HepG2 (cell line): ENCODE measurements around the gene NKAIN4. TPM values are rescaled to one million over a fixed set of nuclear protein-coding genes. Genes with fewer than 3 reads are reported as not detected.

Experiments
- GATAD2A ChIP-seq: IDR thresholded peaks from 2 replicates; pipeline ENCODE4 v1.6.1; 2016
- GMEB1 ChIP-seq: sonication (generic); formaldehyde crosslinking; IDR thresholded peaks from 2 replicates; pipeline ENCODE4 v1.5.1; 2020; ENCODE audit warnings: missing genetic modification reagents, mild to moderate bottlenecking, borderline replicate concordance
- HNF4A ChIP-seq: sonication (generic); formaldehyde crosslinking; IDR thresholded peaks from 2 replicates; pipeline ENCODE4 v1.4.0; 2020; ENCODE audit warnings: missing genetic modification reagents
- HNF4G ChIP-seq, 2 experiments: sonication (generic) in 1 of 2; formaldehyde crosslinking in 1 of 2; IDR thresholded peaks; 2 replicates each; pipeline versions ENCODE4 v1.4.0 to v1.6.1; 2011 to 2020; ENCODE audit warnings: borderline replicate concordance in 2 of 2, low read depth in 2 of 2, mild to moderate bottlenecking in 2 of 2, low read length in 1 of 2, missing genetic modification reagents in 1 of 2, moderate library complexity in 1 of 2
- HNRNPL ChIP-seq: fragments of 200-400 bp; formaldehyde crosslinking; IDR thresholded peaks from 2 replicates; pipeline ENCODE4 v1.6.1; 2017; ENCODE audit warnings: mild to moderate bottlenecking, low read depth, low read length
- ISX ChIP-seq: sonication (generic); formaldehyde crosslinking; conservative IDR thresholded peaks from 2 replicates; pipeline ENCODE4 v1.5.0; 2020; ENCODE audit warnings: missing genetic modification reagents
- KLF16 ChIP-seq, 2 experiments: sonication (generic) in 1 of 2; formaldehyde crosslinking in 1 of 2; IDR thresholded peaks; 2 replicates each; pipeline versions ENCODE4 v1.6.1 to v1.8.0; 2016 to 2023; ENCODE audit warnings: missing genetic modification reagents in 2 of 2, missing compliant biosample characterization in 1 of 2
- PCBP2 ChIP-seq: fragments of 200-400 bp; formaldehyde crosslinking; optimal IDR thresholded peaks from 2 replicates; pipeline ENCODE3; 2018; ENCODE audit warnings: low read length, low read depth; ENCODE audit not compliant: poor library complexity, severe bottlenecking
- PITX1 ChIP-seq: sonication (generic); formaldehyde crosslinking; IDR thresholded peaks from 2 replicates; pipeline ENCODE4 v1.5.1; 2020; ENCODE audit warnings: mild to moderate bottlenecking, missing genetic modification reagents
- PTBP1 ChIP-seq: fragments of 200-400 bp; formaldehyde crosslinking; IDR thresholded peaks from 2 replicates; pipeline ENCODE4 v1.6.1; 2018; ENCODE audit warnings: low read length, low read depth; ENCODE audit not compliant: poor library complexity, severe bottlenecking
- SAP130 ChIP-seq: IDR thresholded peaks from 2 replicates; pipeline ENCODE4 v1.6.1; 2016; ENCODE audit warnings: low read depth
- SRY ChIP-seq: sonication (generic); formaldehyde crosslinking; IDR thresholded peaks from 2 replicates; pipeline ENCODE4 v1.8.0; 2022; ENCODE audit warnings: mild to moderate bottlenecking, missing genetic modification reagents
- TAF15 ChIP-seq: fragments of 200-400 bp; formaldehyde crosslinking; IDR thresholded peaks from one replicate; pipeline ENCODE4 v1.6.1; 2018; ENCODE audit warnings: mild to moderate bottlenecking, low read depth, low read length; ENCODE audit not compliant: poor library complexity, severe bottlenecking
- TARDBP ChIP-seq: sonication (generic); formaldehyde crosslinking; IDR thresholded peaks from 2 replicates; pipeline ENCODE4 v1.8.0; 2022; ENCODE audit warnings: mild to moderate bottlenecking, missing genetic modification reagents
- THAP8 ChIP-seq: sonication (generic); formaldehyde crosslinking; IDR thresholded peaks from 2 replicates; pipeline ENCODE4 v1.5.1; 2020; ENCODE audit warnings: missing genetic modification reagents, mild to moderate bottlenecking, borderline replicate concordance
- UBTF ChIP-seq: sonication (generic); formaldehyde crosslinking; IDR thresholded peaks from 2 replicates; pipeline ENCODE4 v1.4.0; 2020; ENCODE audit warnings: mild to moderate bottlenecking, missing genetic modification reagents
- YEATS4 ChIP-seq: sonication (generic); formaldehyde crosslinking; IDR thresholded peaks from 2 replicates; pipeline ENCODE4 v1.4.0; 2020; ENCODE audit warnings: missing genetic modification reagents, borderline replicate concordance
- YY1 ChIP-seq: IDR thresholded peaks from 2 replicates; pipeline ENCODE4 v1.6.1; 2011; ENCODE audit warnings: low read length, low read depth, moderate library complexity, mild to moderate bottlenecking; ENCODE audit not compliant: insufficient read depth, insufficient replicate concordance
- ZMAT3 ChIP-seq: sonication (generic); formaldehyde crosslinking; conservative IDR thresholded peaks from 2 replicates; pipeline ENCODE4 v1.7.0; 2021; ENCODE audit warnings: missing genetic modification reagents
- ZNF124 ChIP-seq: sonication (generic); formaldehyde crosslinking; IDR thresholded peaks from 2 replicates; pipeline ENCODE4 v1.4.0; 2020; ENCODE audit warnings: missing genetic modification reagents
- ZNF333 ChIP-seq: sonication (generic); formaldehyde crosslinking; IDR thresholded peaks from 2 replicates; pipeline ENCODE4 v1.4.0; 2020; ENCODE audit warnings: mild to moderate bottlenecking, missing genetic modification reagents, borderline replicate concordance
- ZNF557 ChIP-seq: sonication (generic); formaldehyde crosslinking; IDR thresholded peaks from 2 replicates; pipeline ENCODE4 v1.4.0; 2020; ENCODE audit warnings: missing genetic modification reagents
- ZNF773 ChIP-seq: sonication (generic); formaldehyde crosslinking; IDR thresholded peaks from 2 replicates; pipeline ENCODE4 v1.4.0; 2020; ENCODE audit warnings: missing genetic modification reagents, borderline replicate concordance
- ZSCAN9 ChIP-seq: IDR thresholded peaks from 2 replicates; pipeline ENCODE4 v1.6.1; 2016; ENCODE audit warnings: borderline replicate concordance
- polyA plus RNA-seq, 8 experiments: library from polyadenylated mRNA; depleted of rRNA in 3 of 8; stranded (reverse) in 7 of 8; unstranded in 1 of 8; fragments of >200 nt; fragmentation: Illumina TruSeq in 4 of 8; extraction: Trizol in 4 of 8; gene quantifications; 2 replicates each; pipeline versions ENCODE4 v1.2.1 to v1.2.3, GENCODE V29; 2011 to 2016; ENCODE audit warnings: low read depth in 4 of 8, missing spikeins in 1 of 8, mixed read lengths in 1 of 8; ENCODE audit not compliant: insufficient read depth in 1 of 8
- total RNA-seq, 5 experiments: library from RNA; depleted of rRNA; stranded (reverse); fragments of >200 nt; fragmentation: Illumina TruSeq; extraction: Trizol; gene quantifications; 2 replicates each; pipeline ENCODE4 v1.2.3, GENCODE V29; 2016; ENCODE audit warnings: low read depth in 1 of 5

NKAIN4 gene
- total and polyA plus RNA-seq, 2 of the 13 experiments (the other 11 are each of a cell fraction or from before 2014, with no cell fraction given), result not detected

- TF ChIP-seq HNF4G (IDR thresholded peaks at IDR 0.05; ENCODE audit: borderline replicate concordance, low read depth, low read length), result no peak
- 0 out of 2 replicates have a peak, but pooled peaks have one; percentile 7 for TF ChIP-seq HNF4G (CRISPR knock-in tag; IDR thresholded peaks at IDR 0.05; ENCODE audit: borderline replicate concordance, low read depth)
- no peak for TF ChIP-seq ZSCAN9 (CRISPR knock-in tag)
- peak; percentile 44 for TF ChIP-seq UBTF (CRISPR knock-in tag)
- TF ChIP-seq PTBP1, result no peak
- peak; percentile 78 for TF ChIP-seq YY1
- TF ChIP-seq KLF16 (CRISPR knock-in tag; IDR thresholded peaks at IDR 0.05), result 0 out of 4 replicates have a peak, but pooled peaks of 1 of the 2 experiments have one; percentile 15
- 0 out of 2 replicates have a peak, but pooled peaks have one; percentile 36 for TF ChIP-seq SRY (CRISPR knock-in tag)
- peak; percentile 50 for TF ChIP-seq HNF4A (CRISPR knock-in tag)
- TF ChIP-seq ZNF773 (CRISPR knock-in tag), result peak; percentile 69; the same call in 1 of the 2 replicates
- TF ChIP-seq ISX, result peak; percentile 2; the same call in 1 of the 2 replicates
- 0 out of 2 replicates have a peak, but pooled peaks have one; percentile 65 for TF ChIP-seq ZNF557 (CRISPR knock-in tag)
- 0 out of 2 replicates have a peak, but pooled peaks have one; percentile 16 for TF ChIP-seq GATAD2A (CRISPR knock-in tag)
- TF ChIP-seq ZNF124 (CRISPR knock-in tag), result no peak
- 0 out of 2 replicates have a peak, but pooled peaks have one; percentile 66 for TF ChIP-seq ZNF333
- peak; percentile 78 for TF ChIP-seq SAP130 (CRISPR knock-in tag)
- no peak for TF ChIP-seq HNRNPL
- TF ChIP-seq YEATS4 (CRISPR knock-in tag), result 0 out of 2 replicates have a peak, but pooled peaks have one; percentile 9
- TF ChIP-seq ZMAT3 (CRISPR knock-in tag), result 0 out of 2 replicates have a peak, but pooled peaks have one; percentile 20
- TF ChIP-seq PITX1, result 0 out of 2 replicates have a peak, but pooled peaks have one; percentile 4
- peak; percentile 67; the same call in 1 of the 2 replicates for TF ChIP-seq TARDBP (CRISPR knock-in tag)
- peak; percentile 12 for TF ChIP-seq PCBP2
- TF ChIP-seq TAF15, result no peak
- no peak; the same call in 1 of the 2 replicates for TF ChIP-seq THAP8 (CRISPR knock-in tag)
- peak; percentile 64; the same call in 1 of the 2 replicates for TF ChIP-seq GMEB1 (CRISPR knock-in tag)
These were observed 38.9 kb downstream of the NKAIN4 start (continued) for GRCh38 chr20:63215101-63216040.
